AG08396 (cell line): Measurements from ENCODE around the gene BBS12.

ENCODE experiments used
- DNase-seq: peaks from one replicate; pipeline ENCODE4 v3.0.0; 2012; ENCODE audit warnings: low spot score, mixed read lengths

BBS12 gene

DNA sequence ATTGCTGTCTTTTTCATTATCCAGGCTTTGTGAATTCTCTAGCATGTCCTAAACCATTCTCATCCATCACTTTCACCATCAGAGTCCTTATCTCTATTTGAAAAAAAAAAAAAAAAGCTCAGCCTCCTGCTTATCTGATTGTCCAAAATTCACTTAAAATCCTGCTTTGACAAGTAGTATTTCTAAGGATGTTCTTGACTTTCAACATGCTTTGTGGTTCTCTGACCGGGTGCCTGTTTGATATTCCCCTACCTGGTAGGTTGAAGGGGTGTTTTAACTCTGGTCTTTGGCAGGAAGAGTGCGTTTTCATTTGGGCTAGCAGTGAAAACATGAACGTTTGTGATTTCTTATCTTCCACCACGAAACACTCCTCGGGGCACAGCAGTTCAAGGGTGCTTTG lies 17.3 kb upstream of the BBS12 start:
- no peak for DNase-seq

DNA sequence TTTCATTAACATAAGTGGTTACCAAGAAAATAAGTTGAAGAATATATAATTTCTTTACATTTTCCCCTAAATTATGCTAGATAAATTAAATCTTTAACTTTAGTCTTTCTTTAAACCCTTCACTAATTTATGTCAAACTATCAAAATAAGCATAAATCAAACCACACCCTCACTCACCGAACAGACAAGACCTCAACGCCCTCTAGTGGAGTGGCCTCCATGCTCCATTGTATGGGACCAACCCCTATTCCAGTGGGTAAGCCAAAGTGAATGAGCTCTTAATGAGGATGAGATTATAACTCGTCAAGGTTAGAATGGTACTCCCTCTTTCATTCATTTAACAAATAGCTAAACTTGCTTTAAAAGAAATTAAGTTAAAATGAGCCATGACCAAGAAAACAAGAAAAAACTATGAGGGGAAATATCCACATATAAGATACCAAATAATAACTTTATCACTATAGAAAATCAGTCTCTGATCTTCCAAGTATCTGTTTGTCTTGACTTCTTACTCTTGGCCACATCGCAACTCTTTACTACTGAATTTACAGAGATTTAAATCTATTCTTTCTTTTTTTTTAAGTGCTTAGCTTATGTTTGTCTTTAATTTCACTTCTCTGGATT lies 15.6 kb upstream of the BBS12 start:
- peak; percentile 62 for DNase-seq

GRCh38 chr4:122718281-122718680 lies 14.2 kb upstream of the BBS12 start:
- no peak for DNase-seq

GRCh38 chr4:122722256-122722655 lies 10.2 kb upstream of the BBS12 start:
- no peak for DNase-seq

GRCh38 chr4:122728856-122729255 lies 3.6 kb upstream of the BBS12 start:
- no peak for DNase-seq

GRCh38 chr4:122731676-122732075 lies 828 bp upstream of the BBS12 start:
- no peak for DNase-seq

- DNase-seq: no peak
Measured at GRCh38 chr4:122733787-122734120, 1.2 kb downstream of the BBS12 start.

DNA sequence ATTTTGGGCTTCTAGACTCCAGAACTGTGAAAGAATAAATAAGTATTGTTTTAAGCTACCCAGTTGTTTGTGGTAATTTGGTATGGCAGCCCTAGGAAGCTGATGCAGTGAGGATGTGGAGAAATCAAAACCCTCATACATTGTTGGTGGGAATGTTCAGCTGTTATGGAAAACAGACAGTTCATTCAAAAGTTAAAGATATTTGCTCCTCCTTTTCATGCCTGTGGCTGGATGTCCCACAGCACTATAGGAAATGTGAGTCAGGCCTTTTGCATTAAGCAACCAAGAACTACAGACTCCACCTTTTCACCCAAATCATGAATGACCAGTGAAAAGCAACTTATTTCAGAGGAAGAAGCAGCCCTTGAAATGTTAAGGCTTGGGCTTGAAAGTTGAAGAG lies 6.7 kb downstream of the BBS12 start:
- DNase-seq: peak; percentile 38

- no peak for DNase-seq
Measured at GRCh38 chr4:122742933-122743829, 10.7 kb downstream of the BBS12 start.

GRCh38 chr4:122744229-122744628 lies 11.7 kb downstream of the BBS12 start:
- peak; percentile 10 for DNase-seq

- no peak for DNase-seq
Measured at GRCh38 chr4:122746485-122746965, 14.0 kb downstream of the BBS12 start.

- DNase-seq: no peak
Measured at GRCh38 chr4:122747068-122747467, 14.6 kb downstream of the BBS12 start.

DNA sequence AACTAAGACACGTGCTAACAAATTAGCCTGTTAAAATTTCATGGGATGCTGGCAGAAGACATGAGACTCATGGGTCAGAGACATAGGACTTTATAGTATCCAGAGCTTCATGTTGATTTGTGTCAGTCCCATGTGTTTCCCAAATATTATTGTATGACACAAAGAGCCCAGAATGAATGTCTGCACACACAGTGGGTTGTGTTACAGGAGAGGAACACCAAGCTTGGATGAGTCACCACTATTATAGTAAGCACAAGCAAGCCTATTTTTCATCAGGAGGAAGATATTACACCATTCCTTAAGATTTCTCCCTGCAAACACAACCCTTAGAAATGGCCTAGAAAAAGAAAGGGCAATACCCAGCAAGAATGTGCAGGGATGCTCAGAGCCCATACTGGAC lies 15.4 kb downstream of the BBS12 start:
- DNase-seq: peak; percentile 22

DNA sequence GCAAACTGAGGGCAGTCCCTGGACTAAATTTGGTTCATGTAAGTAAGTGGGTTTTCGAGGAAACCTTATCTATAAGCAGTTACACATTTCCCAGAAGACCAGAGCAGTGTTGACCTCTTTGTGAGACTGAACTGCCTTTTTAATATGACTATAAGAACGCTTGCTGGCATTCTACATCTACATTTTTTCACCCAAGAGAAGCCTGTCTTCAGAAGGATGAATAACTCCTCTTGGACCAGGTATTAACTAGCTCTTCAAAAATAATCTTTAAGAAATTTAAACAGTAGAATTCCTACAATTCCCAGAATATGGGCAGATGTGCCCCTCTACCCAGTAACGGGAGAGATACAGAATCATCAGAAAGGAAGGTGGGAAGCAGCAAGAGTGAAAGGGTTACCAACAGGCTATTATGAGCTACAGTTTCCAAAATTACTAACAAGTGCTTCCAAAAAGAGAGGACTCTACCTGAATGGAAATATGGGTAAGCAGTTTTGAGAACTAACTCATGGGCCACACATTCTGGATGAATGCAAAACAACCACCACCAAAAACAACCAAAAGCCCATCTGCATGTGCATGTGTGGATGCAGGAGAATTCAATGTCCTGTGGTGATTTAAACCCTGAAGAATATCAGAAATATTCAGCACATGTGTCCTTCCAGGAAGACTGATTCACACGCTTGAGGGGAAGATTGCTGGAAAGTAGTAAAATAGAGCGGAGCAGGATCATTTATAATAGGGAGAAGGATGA lies 17.4 kb downstream of the BBS12 start:
- DNase-seq: no peak

GRCh38 chr4:122755675-122756074 lies 23.2 kb downstream of the BBS12 start:
- no peak for DNase-seq

DNA sequence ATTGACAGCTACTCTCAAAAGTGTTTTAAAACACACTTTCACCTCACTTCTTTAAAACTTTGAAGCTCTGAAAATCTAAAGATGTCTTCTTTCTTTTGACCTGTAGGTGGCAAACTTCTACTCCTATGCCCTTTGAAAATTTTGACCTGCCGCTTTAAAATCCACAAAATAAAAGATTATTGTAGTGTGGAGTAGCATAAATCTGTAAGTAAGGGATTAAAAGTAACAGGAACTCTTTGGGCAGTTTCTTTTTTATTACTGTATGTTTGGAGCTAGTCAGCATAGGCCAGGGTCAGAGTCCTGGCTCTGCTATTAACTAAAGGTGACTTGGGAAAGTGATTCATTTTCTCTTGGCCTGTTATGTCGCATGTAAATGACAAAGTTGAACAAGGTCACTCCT lies 25.5 kb downstream of the BBS12 start:
- DNase-seq: peak; percentile 5

DNA sequence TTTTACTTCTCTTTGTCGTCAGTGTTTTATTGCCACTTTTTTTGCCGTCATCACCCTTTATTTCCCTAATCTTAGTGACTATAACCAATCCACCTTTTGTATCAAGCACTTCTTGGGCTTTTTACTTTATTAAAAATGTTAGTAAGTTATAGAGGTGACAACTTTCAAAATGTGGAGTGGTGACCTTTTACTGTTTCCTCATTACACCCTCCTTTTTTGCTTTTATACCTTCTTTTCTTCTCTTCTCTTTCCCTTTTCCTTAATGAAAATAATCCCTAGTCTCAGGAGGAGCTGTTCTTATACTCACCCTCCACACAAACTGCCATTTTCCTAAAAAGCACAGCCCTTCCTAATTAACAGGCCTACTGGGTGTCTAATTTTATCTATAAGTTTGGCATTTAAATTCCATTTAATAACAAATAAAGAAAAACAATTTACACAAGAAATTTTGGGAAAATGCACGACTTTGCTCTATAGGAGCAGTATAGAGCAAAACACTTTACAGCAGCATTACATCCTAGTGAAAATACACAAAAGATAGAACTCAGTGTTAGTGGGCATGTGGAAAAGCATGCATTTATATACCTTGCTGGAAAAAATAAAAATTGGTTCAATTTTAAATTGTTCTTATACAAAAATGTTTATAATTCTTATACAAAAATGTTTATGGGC lies 27.3 kb downstream of the BBS12 start:
- DNase-seq: no peak

DNA sequence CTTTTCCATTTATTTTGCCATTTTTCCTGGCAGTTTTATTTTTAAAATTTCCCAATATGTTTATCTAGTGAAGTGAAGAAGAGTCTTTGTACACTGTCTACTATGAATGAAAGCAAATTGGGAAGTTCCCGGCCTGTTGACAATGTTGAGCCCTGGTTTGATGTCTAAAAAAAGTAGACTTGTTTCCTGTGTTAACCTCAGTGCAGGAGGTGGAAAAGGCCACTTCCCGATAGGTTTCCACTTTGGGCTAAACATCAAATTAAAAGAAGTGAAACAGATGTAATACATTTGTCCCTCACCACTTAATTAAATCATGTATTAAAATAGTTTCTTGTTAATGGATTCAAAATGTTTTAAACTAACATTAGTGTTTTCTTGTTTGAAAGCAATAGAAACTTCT lies 30.0 kb downstream of the BBS12 start:
- no peak for DNase-seq

DNA sequence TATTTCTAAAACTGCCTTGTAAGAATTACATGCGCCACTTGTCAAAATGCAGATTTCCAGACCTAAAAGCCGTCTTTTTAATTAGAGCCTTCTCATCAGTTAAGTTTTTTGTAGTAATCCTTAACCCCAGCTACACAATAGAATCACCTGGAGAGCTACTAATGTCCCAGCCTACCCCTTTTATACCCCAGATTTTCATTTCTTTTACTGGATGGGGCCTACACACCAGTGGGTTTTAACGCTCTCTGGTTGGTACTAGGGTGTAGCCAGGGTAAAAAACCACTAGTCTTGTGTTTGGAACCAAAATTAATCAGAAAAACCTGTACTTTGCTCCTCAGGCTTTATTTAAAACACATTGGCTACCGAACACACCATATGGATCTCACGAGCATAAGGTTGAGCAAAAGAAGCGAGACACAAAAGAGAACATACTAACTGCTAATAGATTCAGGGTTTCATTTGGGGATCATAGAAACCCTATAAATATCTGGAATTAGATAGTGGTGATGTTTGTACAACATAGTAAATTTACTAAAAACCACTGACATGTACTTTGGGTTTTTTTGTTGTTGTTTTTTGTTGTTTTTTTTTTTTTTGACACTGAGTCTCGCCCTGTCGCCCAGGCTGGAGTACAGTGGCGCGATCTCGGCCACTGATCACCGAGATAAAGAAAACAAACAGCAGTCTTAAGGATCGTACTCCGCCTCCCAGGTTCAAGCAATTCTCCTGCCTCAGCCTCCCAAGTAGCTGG lies 30.6 kb downstream of the BBS12 start:
- no peak for DNase-seq

GRCh38 chr4:122764071-122764820 lies 31.7 kb downstream of the BBS12 start:
- no peak for DNase-seq

GRCh38 chr4:122764821-122765215 lies 32.3 kb downstream of the BBS12 start:
- peak; percentile 22 for DNase-seq
